AG09309 (cell line): ENCODE results near the gene RPP25L.

Experiments used
- DNase-seq: peaks from one replicate; pipeline ENCODE4 v3.0.0-alpha.2; 2010; ENCODE audit warnings: low read depth
- H3K4me3 ChIP-seq: 2 replicates; pipeline ENCODE4 v1.5.1; 2011; ENCODE audit warnings: mild to moderate bottlenecking, low read depth, low read length, moderate library complexity; ENCODE audit not compliant: control insufficient read depth
- CTCF ChIP-seq: IDR thresholded peaks from 2 replicates; pipeline ENCODE4 v1.5.1; 2011; ENCODE audit warnings: mild to moderate bottlenecking, low read depth, low read length, inconsistent platforms; ENCODE audit not compliant: insufficient read depth, control insufficient read depth; ENCODE audit errors: missing control alignments

RPP25L gene, protein sequence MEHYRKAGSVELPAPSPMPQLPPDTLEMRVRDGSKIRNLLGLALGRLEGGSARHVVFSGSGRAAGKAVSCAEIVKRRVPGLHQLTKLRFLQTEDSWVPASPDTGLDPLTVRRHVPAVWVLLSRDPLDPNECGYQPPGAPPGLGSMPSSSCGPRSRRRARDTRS

GRCh38 chr9:34611811-34612787 is at the start of gene RPP25L:
TSS of gene RPP25L (minus strand) at chr9:34612097. CDS start at chr9:34611296, 801 bp downstream.
- peak; percentile 29 for DNase-seq
- H3K4me3 ChIP-seq = peak within 1 kb of the TSS; percentile 62
- TF ChIP-seq CTCF = no peak

DNA sequence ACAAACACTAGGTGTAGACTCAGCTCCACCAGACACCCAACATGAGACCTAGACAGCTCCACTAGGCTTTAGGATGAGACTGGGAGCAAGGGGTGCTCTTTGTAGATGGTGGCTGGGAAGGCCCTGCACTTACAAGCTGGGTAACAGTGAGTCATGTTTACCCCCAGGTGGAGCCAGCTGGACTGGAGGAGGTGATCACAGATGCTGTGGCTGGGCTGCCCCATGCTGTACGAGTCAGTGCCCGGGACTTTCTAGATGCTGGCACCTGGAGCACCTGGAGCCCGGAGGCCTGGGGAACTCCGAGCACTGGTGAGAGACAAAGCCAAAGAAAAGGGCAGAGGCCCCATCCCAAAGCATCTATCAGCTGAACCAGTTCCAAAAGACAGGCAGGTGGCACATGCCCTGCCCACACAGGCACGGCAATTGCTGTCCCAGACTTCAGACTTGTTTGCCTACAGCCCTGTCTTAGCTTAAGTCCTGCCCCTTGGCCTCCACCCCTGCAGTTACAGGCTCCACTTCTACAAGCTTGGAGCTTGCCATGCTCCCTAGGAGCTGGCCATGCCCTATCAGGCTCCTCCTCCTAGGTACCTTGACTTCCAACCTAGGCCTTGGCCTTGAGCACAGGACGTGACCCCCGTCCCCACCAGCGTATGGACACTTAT is 47.8 kb upstream of the RPP25L start:
- TF ChIP-seq CTCF = no peak
- H3K4me3 ChIP-seq = no peak overlapping the region
- DNase-seq = no peak

GRCh38 chr9:34658461-34658860 is 46.6 kb upstream of the RPP25L start:
- H3K4me3 ChIP-seq = no peak overlapping the region
- no peak for TF ChIP-seq CTCF
- no peak for DNase-seq

DNA sequence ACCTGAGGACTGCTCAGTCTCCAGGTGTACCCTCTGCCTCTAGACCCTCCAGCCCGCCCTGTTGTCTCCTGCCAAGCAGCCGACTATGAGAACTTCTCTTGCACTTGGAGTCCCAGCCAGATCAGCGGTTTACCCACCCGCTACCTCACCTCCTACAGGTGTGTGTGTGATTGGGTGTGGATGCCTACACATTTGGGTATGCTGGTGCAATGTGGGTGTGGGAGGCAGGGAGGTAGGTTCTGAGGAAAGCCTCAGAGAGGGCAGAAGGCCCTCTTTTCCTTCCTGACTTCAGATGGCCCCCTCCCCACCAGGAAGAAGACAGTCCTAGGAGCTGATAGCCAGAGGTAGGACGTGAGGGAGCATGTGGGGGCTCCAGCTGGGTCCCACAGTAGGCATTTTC is 45.1 kb upstream of the RPP25L start:
- no peak for DNase-seq
- H3K4me3 ChIP-seq = no peak overlapping the region
- no peak for TF ChIP-seq CTCF

DNA sequence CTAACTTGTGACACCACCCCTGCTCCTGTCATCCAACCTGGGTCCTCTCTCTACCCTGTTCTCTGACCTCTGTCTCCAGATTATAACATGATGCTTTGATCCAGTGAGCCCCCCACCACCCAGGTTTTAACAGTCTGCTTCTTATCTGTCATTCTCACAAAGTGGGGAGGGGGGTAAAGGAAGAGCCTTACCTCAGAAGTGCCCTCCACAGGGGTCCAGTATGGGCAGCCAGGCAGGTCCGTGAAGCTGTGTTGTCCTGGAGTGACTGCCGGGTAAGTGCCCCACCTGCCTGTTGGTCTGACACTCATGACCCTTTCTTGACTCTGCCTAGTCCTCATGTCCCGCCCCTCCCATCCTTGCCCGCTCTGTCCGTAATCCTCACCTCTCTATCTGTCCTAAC is 43.5 kb upstream of the RPP25L start:
- no peak overlapping the region for H3K4me3 ChIP-seq
- TF ChIP-seq CTCF = no peak
- no peak for DNase-seq

DNA sequence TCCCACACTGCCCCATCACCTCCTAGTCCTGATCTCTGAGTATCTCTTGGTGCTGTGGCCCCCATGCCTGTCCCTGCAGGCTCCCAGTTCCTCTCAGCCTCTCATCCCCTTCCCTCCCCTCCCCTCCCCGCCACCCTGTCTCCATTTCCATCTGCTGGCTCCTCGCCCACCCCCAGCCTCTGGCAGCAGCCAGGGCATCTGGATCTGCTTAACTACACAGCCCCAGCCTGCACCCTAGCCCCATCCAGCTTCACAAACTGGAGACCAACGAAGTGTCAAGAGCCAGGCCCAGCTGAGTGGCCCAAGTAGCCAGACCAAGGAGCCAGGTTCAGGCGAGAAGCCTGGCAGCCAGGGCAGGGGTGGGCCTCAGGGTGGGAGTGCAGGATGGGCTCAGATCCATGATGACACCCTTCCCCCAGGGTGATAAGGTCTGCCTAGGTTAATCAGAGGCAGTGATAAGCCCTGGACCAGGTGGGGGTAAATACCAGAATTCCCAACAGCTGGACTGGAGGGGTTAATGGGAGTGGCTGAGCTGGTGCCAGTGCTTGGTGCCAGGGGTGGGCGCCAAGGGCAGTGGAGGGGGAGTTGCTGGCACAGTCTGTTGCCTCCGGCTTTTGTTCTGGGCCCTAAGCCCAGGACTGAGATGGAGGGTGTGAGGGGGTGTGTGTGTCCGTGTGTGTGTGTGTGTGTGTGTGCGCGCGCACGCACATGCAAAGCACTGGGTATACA is 42.6 kb upstream of the RPP25L start:
- peak; percentile 47 for DNase-seq
- H3K4me3 ChIP-seq = no peak overlapping the region
- no peak for TF ChIP-seq CTCF
